Lower leg skin (tissue), 4 donors: ENCODE data around the gene C16orf92. TPM values are rescaled to one million over a fixed set of nuclear protein-coding genes. Genes with fewer than 3 reads are reported as not detected.

Experiments
- DNase-seq, 2 donors: peaks; one replicate each; pipeline ENCODE4 v3.0.0-alpha.2; 2019; ENCODE audit warnings: low spot score in 2 of 2
- H3K4me3 ChIP-seq: fragments of 200-600 bp; sonication (generic); 2 replicates; pipeline ENCODE4 v1.5.1; 2017; ENCODE audit warnings: mild to moderate bottlenecking, low read depth; ENCODE audit not compliant: poor library complexity, severe bottlenecking
- CTCF ChIP-seq, 3 donors: fragments of 450-650 bp; IDR thresholded peaks; one replicate each; pipeline ENCODE4 v1.5.1; 2016; ENCODE audit warnings: antibody characterized with exemption in 3 of 3, mild to moderate bottlenecking in 3 of 3, moderate library complexity in 2 of 3
- intact Hi-C: fragments of 100-400 bp; cut with DNase I; formaldehyde crosslinking; loops from one replicate; pipeline ENCODE4 v1.15.0; 2023; ENCODE audit warnings: low total_unique reads
- total RNA-seq, 4 donors: library from RNA; depleted of rRNA; stranded (reverse); fragments of >200 nt; gene quantifications; one replicate each; pipeline ENCODE4 v1.1.0, GENCODE V29; 2016

C16orf92 gene
- total RNA-seq, 4 donors from 2014 or later, result not detected

GRCh38 chr16:30070490-30070889 is 47.5 kb downstream of the C16orf92 start:
- DNase-seq, result no peak
- intact Hi-C loops, result no loop called here
- no peak overlapping the region for H3K4me3 ChIP-seq
- TF ChIP-seq CTCF (IDR thresholded peaks at IDR 0.05), result no peak

Other genes starting within 250 kb of the C16orf92 start
- gene ZG16, start 244.9 kb upstream of the C16orf92 start, total RNA-seq, result not detected
- 10 to 100 TPM; 36.8 to 81.2 (median 44.9) TPM for gene KIF22, start 232.4 kb upstream of the C16orf92 start, total RNA-seq
- 100 to 1,000 TPM in 1 of 4 donors, 10 to 100 TPM in 3; 62.1 to 101 (median 84.8) TPM for gene MAZ, start 216.7 kb upstream of the C16orf92 start, total RNA-seq
- gene PRRT2, start 211.0 kb upstream of the C16orf92 start, total RNA-seq, result 1 to 10 TPM in 3 of 4 donors, not detected in 1; 1.1 to 3.6 (median 1.4) TPM
- 10 to 100 TPM; 28.0 to 33.5 (median 32.1) TPM for gene PAGR1, start 207.0 kb upstream of the C16orf92 start, total RNA-seq
- gene MVP, start 202.7 kb upstream of the C16orf92 start, total RNA-seq, result 10 to 100 TPM; 58.2 to 94.1 (median 70.4) TPM
- 100 to 1,000 TPM in 3 of 4 donors, 10 to 100 TPM in 1; 83.4 to 122 (median 108) TPM for gene CDIPT, start 160.0 kb upstream of the C16orf92 start, total RNA-seq
- 100 to 1,000 TPM in 1 of 4 donors, 1 to 10 TPM in 3; 1.4 to 100 (median 3.1) TPM for gene SEZ6L2, start 123.6 kb upstream of the C16orf92 start, total RNA-seq
- not detected for gene ASPHD1, start 122.7 kb upstream of the C16orf92 start, total RNA-seq
- gene KCTD13, start 97.0 kb upstream of the C16orf92 start, total RNA-seq, result 10 to 100 TPM; 19.7 to 34.4 (median 26.0) TPM
- 100 to 1,000 TPM; 118 to 143 (median 130) TPM for gene TMEM219, start 61.1 kb upstream of the C16orf92 start, total RNA-seq
- 10 to 100 TPM; 35.5 to 47.9 (median 38.1) TPM for gene TAOK2, start 49.3 kb upstream of the C16orf92 start, total RNA-seq
- gene HIRIP3, start 27.6 kb upstream of the C16orf92 start, total RNA-seq, result 10 to 100 TPM; 13.7 to 28.9 (median 21.5) TPM
- gene INO80E, start 27.0 kb upstream of the C16orf92 start, total RNA-seq, result 100 to 1,000 TPM in 1 of 4 donors, 10 to 100 TPM in 3; 40.9 to 157 (median 61.8) TPM
- 1 to 10 TPM in 1 of 4 donors, under 1 TPM in 2, not detected in 1; 0.21 to 2.6 (median 0.69) TPM for gene DOC2A, start 12.2 kb upstream of the C16orf92 start, total RNA-seq
- not detected for gene TLCD3B, start 8.1 kb downstream of the C16orf92 start, total RNA-seq
- gene ALDOA, start 42.6 kb downstream of the C16orf92 start, total RNA-seq, result 100 to 1,000 TPM; 836 to 988 (median 910) TPM
- 10 to 100 TPM; 53.3 to 75.4 (median 67.4) TPM for gene PPP4C, start 52.8 kb downstream of the C16orf92 start, total RNA-seq
- gene TBX6, start 68.7 kb downstream of the C16orf92 start, total RNA-seq, result 1 to 10 TPM; 2.6 to 7.2 (median 3.8) TPM
- 100 to 1,000 TPM; 185 to 351 (median 229) TPM for gene YPEL3, start 73.0 kb downstream of the C16orf92 start, total RNA-seq
- gene GDPD3, start 90.3 kb downstream of the C16orf92 start, total RNA-seq, result 10 to 100 TPM in 3 of 4 donors, 1 to 10 TPM in 1; 7.4 to 15.2 (median 11.6) TPM
- gene MAPK3, start 100.0 kb downstream of the C16orf92 start, total RNA-seq, result 10 to 100 TPM; 39.6 to 62.3 (median 49.6) TPM
- gene CORO1A, start 160.4 kb downstream of the C16orf92 start, total RNA-seq, result 10 to 100 TPM; 16.7 to 44.4 (median 27.0) TPM
- gene BOLA2B, start 170.5 kb downstream of the C16orf92 start, total RNA-seq, result 100 to 1,000 TPM in 3 of 4 donors, 10 to 100 TPM in 1; 87.6 to 199 (median 147) TPM
- gene SLX1A, start 170.7 kb downstream of the C16orf92 start, total RNA-seq, result 10 to 100 TPM; 22.1 to 68.1 (median 45.3) TPM
- 10 to 100 TPM in 2 of 4 donors, 1 to 10 TPM in 2; 2.0 to 19.3 (median 11.3) TPM for gene SULT1A3, start 176.1 kb downstream of the C16orf92 start, total RNA-seq
- gene NPIPB13, start 225.3 kb downstream of the C16orf92 start, total RNA-seq, result 1 to 10 TPM; 1.4 to 2.4 (median 1.7) TPM